Measurements from ENCODE around the gene ZNF619.
"Not testable (repeated sequence)": the region's sequence is repeated elsewhere in the genome, so short reads cannot be mapped to it uniquely, and the experiment has no call there.

GRCh38 chr3:40460481-40460880 is 16.4 kb upstream of the ZNF619 start:
- TF ChIP-seq CTCF (CRISPR knock-in tag; IDR thresholded peaks at IDR 0.05); GRHL1 (CRISPR knock-in tag; conservative IDR thresholded peaks at IDR 0.05); THRA (CRISPR knock-in tag; IDR thresholded peaks at IDR 0.05; ENCODE audit: borderline replicate concordance): not testable (repeated sequence)

Measured in HepG2 (cell line).